ENCODE results near the gene KCNH4.

KCNH4 gene

GRCh38 chr17:42117397-42118125 lies 63.4 kb downstream of the KCNH4 start:
- peak overlapping the region; percentile 71 for H3K27ac ChIP-seq
- no peak for TF ChIP-seq CTCF (conservative IDR thresholded peaks at IDR 0.05; ENCODE audit: low read depth)
- ChIA-PET POLR2A (ENCODE audit: low non-redundant PET) (no interaction called here), CTCF (interaction anchor here (0.5 to 2.3 kb wide), 7 partner anchors 10 to 188 kb away, joined by 3 to 19 read pairs (median 3); no protein-coding TSS in a partner anchor)
- DNase-seq (ENCODE audit: low spot score), result no peak

- peak; percentile 64 for DNase-seq (ENCODE audit: low spot score)
- peak; percentile 86 for TF ChIP-seq CTCF (conservative IDR thresholded peaks at IDR 0.05; ENCODE audit: low read depth)
- peak overlapping the region; percentile 27; the same call in 1 of the 2 replicates for H3K27ac ChIP-seq
- POLR2A ChIA-PET (ENCODE audit: low non-redundant PET), result no interaction called here
- CTCF ChIA-PET, result interaction anchor here (0.6 to 2.3 kb wide), 4 partner anchors 11 to 94 kb away, joined by 3 to 19 read pairs (median 4); no protein-coding TSS in a partner anchor
These were observed 64.1 kb downstream of the KCNH4 start for GRCh38 chr17:42116705-42117396.

- TF ChIP-seq CTCF (conservative IDR thresholded peaks at IDR 0.05; ENCODE audit: low read depth), result no peak
- H3K27ac ChIP-seq, result peak overlapping the region; percentile 90
- no peak for DNase-seq (ENCODE audit: low spot score)
- POLR2A ChIA-PET (ENCODE audit: low non-redundant PET), result interaction anchor here (1.0 kb wide), 1 partner anchor 148 kb away, joined by 5 read pairs; no protein-coding TSS in a partner anchor
- CTCF ChIA-PET, result interaction anchor here (0.6 to 0.7 kb wide), 2 partner anchors 34 to 151 kb away, joined by 3 to 5 read pairs; no protein-coding TSS in a partner anchor
These were observed 66.8 kb downstream of the KCNH4 start for GRCh38 chr17:42114118-42114517.

- ChIA-PET POLR2A (ENCODE audit: low non-redundant PET) (interaction anchor here (1.0 kb wide), 1 partner anchor 147 kb away, joined by 5 read pairs; no protein-coding TSS in a partner anchor), CTCF (interaction anchor here (0.6 to 1.3 kb wide), 5 partner anchors 48 to 93 kb away, joined by 3 to 5 read pairs (median 4); partner anchors contain the start of gene NKIRAS2)
These were observed 67.5 kb downstream of the KCNH4 start for GRCh38 chr17:42113293-42114069.

GRCh38 chr17:42112552-42113176 lies 68.3 kb downstream of the KCNH4 start, which contains the start of gene DHX58:
Gene DHX58 (minus strand): TSS chr17:42112714. CDS start chr17:42111892, 822 bp downstream.
- peak within 1 kb of the TSS; percentile 90 for H3K27ac ChIP-seq
- DNase-seq (ENCODE audit: low spot score), result peak; percentile 88
- POLR2A ChIA-PET (ENCODE audit: low non-redundant PET), result interaction anchor here (0.7 to 1.2 kb wide), 2 partner anchors 48 to 136 kb away, joined by 3 to 4 read pairs; no protein-coding TSS in a partner anchor
- CTCF ChIA-PET, result interaction anchor here (0.6 to 1.4 kb wide), 6 partner anchors 12 to 93 kb away, joined by 3 to 5 read pairs (median 4); partner anchors contain the start of gene NKIRAS2
- TF ChIP-seq CTCF (conservative IDR thresholded peaks at IDR 0.05; ENCODE audit: low read depth), result no peak

More at GRCh38 chr17:42113293-42114069, 67.5 kb downstream of the KCNH4 start:
- no peak for TF ChIP-seq CTCF (conservative IDR thresholded peaks at IDR 0.05; ENCODE audit: low read depth)
- H3K27ac ChIP-seq, result peak overlapping the region; percentile 90
- DNase-seq (ENCODE audit: low spot score), result no peak
